Cardiac fibroblast (primary cell): Measurements from ENCODE around the gene IMMP2L.

Experiments
- DNase-seq, 2 donors: peaks; one replicate each; pipeline versions ENCODE4 v3.0.0 to v3.0.0-alpha.2; 2010; ENCODE audit warnings: low read depth in 2 of 2
- H3K4me3 ChIP-seq, 2 donors: replicated peaks in 1 of 2; 1 replicate in 1 of 2; 2 replicates in 1 of 2; pipeline ENCODE4 v1.5.1; 2011; ENCODE audit warnings: low read depth in 2 of 2, low read length in 2 of 2, mild to moderate bottlenecking in 2 of 2, moderate library complexity in 1 of 2
- TF ChIP-seq, protein P1 (sequence below): IDR thresholded peaks from one replicate; pipeline ENCODE4 v1.5.1; 2011; ENCODE audit warnings: low read depth, mild to moderate bottlenecking, low read length, inconsistent platforms

The IMMP2L gene

DNA sequence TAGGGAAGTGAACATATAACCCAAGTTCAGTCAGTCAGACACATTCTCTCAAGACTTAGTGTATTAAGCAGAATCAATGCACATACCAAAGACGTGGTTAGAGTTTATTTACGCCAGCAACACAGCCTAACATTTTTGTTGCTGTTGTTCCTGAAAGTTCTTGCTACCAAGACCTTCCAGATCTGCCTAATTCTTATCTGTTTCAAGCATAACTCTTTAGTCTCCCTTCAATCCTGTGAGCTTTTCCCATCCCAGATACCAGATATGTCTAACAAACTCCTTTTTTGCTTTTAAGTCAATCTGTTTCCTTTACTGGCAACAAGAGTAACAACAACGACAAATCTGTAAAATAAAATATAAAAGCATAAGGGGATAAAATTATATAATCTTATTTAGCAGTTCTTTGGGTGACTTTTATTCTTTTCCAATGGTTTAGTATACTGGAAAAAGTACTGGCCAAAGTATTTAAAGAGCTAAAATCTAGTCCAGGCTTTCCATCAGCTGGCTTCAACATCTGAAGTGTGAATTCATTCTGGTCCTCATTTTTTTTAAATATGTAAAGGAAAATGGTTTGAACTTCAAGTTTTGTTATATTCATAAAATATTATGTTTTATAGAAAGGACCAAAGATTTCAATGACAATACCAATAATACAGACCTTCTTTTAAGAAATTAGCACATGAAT is 193.8 kb downstream of the IMMP2L start:
- no peak overlapping the region for H3K4me3 ChIP-seq
- DNase-seq = no peak
- TF ChIP-seq, protein P1, sequence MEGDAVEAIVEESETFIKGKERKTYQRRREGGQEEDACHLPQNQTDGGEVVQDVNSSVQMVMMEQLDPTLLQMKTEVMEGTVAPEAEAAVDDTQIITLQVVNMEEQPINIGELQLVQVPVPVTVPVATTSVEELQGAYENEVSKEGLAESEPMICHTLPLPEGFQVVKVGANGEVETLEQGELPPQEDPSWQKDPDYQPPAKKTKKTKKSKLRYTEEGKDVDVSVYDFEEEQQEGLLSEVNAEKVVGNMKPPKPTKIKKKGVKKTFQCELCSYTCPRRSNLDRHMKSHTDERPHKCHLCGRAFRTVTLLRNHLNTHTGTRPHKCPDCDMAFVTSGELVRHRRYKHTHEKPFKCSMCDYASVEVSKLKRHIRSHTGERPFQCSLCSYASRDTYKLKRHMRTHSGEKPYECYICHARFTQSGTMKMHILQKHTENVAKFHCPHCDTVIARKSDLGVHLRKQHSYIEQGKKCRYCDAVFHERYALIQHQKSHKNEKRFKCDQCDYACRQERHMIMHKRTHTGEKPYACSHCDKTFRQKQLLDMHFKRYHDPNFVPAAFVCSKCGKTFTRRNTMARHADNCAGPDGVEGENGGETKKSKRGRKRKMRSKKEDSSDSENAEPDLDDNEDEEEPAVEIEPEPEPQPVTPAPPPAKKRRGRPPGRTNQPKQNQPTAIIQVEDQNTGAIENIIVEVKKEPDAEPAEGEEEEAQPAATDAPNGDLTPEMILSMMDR = no peak

DNA sequence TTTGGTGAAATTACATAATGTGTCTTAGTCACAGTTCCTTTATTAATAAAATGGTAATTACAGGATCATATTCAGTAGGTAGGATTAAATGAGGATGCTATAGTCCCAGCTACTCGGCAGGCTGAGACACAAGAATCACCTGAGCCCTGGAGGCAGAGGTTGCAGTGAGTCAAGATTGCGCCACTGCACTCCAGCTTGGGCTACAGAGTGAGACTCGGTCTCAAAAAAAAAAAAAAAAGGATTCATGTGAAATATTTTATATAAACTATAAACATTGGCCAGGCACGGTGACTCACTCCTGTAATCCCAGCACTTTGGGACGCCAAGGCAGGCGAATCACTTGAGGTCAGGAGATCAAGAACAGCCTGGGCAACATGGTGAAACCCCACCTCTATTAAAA is 197.9 kb downstream of the IMMP2L start:
- TF ChIP-seq, protein P1 = no peak
- no peak overlapping the region for H3K4me3 ChIP-seq

DNA sequence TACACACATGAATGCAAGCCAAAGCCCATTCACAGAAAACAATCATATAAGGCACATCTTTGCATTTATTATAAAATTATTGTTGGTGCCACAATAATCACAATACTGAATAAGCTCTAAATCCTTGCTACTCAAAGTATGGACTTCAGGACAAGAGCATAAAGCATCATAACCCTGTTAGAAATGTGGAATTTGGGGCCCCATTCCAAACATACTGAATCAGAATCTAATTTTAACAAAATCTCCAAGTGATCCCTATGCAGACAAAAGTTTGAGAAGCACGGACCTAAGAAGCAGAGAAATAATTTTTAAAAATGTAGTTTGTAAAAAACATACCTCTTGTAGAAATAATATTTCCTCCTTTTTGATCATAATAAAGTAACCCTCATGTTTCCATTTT is 199.2 kb downstream of the IMMP2L start:
- TF ChIP-seq, protein P1 = no peak
- peak; percentile 41 to 66 for DNase-seq
- no peak overlapping the region for H3K4me3 ChIP-seq

More for the DNA sequence above, 197.9 kb downstream of the IMMP2L start:
- DNase-seq = peak; percentile 5 to 59

DNA sequence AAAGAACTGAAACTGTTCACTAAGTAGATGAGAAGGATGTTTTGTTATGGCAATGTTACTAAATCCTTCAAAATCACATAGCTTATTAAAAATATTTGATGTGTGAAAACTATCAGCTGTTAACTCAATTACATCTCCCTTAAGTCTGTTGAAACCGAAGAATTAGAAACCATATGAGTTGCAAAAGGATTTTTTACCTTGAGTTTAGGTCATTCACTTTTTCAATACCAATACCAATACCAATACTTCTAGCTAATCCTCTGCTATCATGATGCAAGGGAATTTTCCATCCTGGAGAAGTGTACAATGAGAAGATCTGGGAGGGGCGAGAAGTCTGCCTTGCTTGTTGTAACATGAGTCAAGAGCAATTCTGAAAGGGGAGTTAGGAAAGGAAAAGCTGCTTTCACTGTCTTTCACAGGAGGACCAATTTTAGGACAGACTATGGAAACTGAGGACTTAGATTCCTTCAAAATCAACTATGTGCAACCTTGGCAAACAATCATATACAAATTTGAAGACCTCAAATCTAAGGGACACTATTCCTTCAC is 199.7 kb downstream of the IMMP2L start:
- TF ChIP-seq, protein P1 = no peak
- peak; percentile 30 to 54 for DNase-seq
- no peak overlapping the region for H3K4me3 ChIP-seq

DNA sequence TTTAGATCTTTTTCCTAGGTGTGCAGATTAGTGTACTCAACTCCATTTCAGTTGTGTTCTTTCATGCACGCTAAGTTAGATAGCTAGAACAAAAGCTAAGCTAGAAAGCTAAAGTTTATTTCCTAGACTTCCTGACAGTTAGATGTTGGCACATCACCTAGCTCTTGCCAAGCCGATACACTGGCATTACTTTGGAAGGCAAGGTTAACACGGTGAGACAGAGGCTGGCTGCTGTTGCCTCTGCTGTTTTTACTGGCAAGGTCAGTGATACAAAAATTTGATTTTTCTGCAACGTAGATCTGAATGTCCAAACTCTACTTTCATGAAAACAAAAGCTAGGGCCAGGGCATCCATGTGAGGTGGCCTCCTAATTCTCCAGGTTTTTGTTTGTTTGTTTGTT is 203.4 kb downstream of the IMMP2L start:
- H3K4me3 ChIP-seq = no peak overlapping the region
- DNase-seq = no peak
- TF ChIP-seq, protein P1 = no peak

DNA sequence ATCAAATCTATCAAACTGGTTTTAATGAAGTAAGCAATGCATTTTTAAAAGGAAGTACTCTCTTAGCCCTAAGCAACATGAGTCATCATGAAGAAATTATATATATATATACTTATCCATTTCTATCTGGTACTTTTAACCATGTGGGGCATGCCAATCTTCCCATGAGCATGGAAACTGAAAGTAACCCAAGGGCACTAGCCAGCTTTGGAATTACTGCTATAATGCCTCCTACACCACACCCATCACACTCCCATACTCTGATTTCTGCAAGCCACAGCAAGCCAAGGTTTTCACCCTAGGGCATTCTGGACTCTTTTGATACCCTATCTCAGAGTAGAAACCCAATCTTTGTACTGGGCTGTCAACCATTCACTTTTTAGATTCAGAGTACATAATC is 204.6 kb downstream of the IMMP2L start:
- TF ChIP-seq, protein P1 = no peak
- no peak overlapping the region for H3K4me3 ChIP-seq
- DNase-seq = peak; percentile 14 to 35
